Trophoblast cell (in vitro differentiated cells and primary cell): Measurements from ENCODE around the gene ABCG2.

ENCODE experiments used
- DNase-seq, 2 donors: peaks; one replicate each; pipeline ENCODE4 v3.0.0-alpha.2; 2016
- H2AFZ ChIP-seq: 2 replicates; pipeline ENCODE4 v1.6.1; 2013; ENCODE audit warnings: low read length, moderate library complexity, mild to moderate bottlenecking; ENCODE audit not compliant: insufficient read depth, poor library complexity
- H2AK5ac ChIP-seq: 2 replicates; pipeline ENCODE4 v1.6.1; 2013; ENCODE audit warnings: mild to moderate bottlenecking, low read length
- H2BK120ac ChIP-seq: 2 replicates; pipeline ENCODE4 v1.6.1; 2013; ENCODE audit warnings: low read length, mild to moderate bottlenecking, moderate library complexity; ENCODE audit not compliant: insufficient read depth, poor library complexity
- H2BK12ac ChIP-seq: 2 replicates; pipeline ENCODE4 v1.6.1; 2013; ENCODE audit warnings: mild to moderate bottlenecking, low read length, moderate library complexity
- H2BK5ac ChIP-seq: 2 replicates; pipeline ENCODE4 v1.6.1; 2013; ENCODE audit warnings: low read length, low read depth, moderate library complexity, mild to moderate bottlenecking; ENCODE audit not compliant: poor library complexity
- H3K14ac ChIP-seq: 2 replicates; pipeline ENCODE4 v1.6.1; 2013; ENCODE audit warnings: mild to moderate bottlenecking, low read length
- H3K18ac ChIP-seq: 2 replicates; pipeline ENCODE4 v1.6.1; 2013; ENCODE audit warnings: mild to moderate bottlenecking, low read length
- H3K23ac ChIP-seq: 2 replicates; pipeline ENCODE4 v1.6.1; 2013; ENCODE audit warnings: low read length
- H3K27ac ChIP-seq: 2 replicates; pipeline ENCODE4 v1.5.1; 2013; ENCODE audit warnings: low read depth, mild to moderate bottlenecking, inconsistent platforms, low read length, moderate library complexity
- H3K27me3 ChIP-seq: 2 replicates; pipeline ENCODE4 v1.6.1; 2013; ENCODE audit warnings: inconsistent platforms, mild to moderate bottlenecking, low read length, moderate library complexity; ENCODE audit not compliant: insufficient read depth
- H3K36me3 ChIP-seq, 2 experiments: 1 replicate in 1 of 2; 2 replicates in 1 of 2; pipeline ENCODE4 v1.6.1; 2013; ENCODE audit warnings: low read length in 2 of 2, mild to moderate bottlenecking in 2 of 2, moderate library complexity in 1 of 2; ENCODE audit not compliant: insufficient read depth in 2 of 2, control insufficient read depth in 1 of 2
- H3K4ac ChIP-seq: 2 replicates; pipeline ENCODE4 v1.6.1; 2013; ENCODE audit warnings: low read depth, mild to moderate bottlenecking, low read length, moderate library complexity
- H3K4me1 ChIP-seq, 2 experiments: 1 replicate in 1 of 2; 2 replicates in 1 of 2; pipeline ENCODE4 v1.6.1; 2013; ENCODE audit warnings: low read length in 2 of 2, mild to moderate bottlenecking in 2 of 2, moderate library complexity in 1 of 2; ENCODE audit not compliant: insufficient read depth in 2 of 2, control insufficient read depth in 1 of 2
- H3K4me2 ChIP-seq: 2 replicates; pipeline ENCODE4 v1.6.1; 2013; ENCODE audit warnings: inconsistent platforms, mild to moderate bottlenecking, low read length, moderate library complexity
- H3K4me3 ChIP-seq: 2 replicates; pipeline ENCODE4 v1.5.1; 2013; ENCODE audit warnings: mild to moderate bottlenecking, low read depth, low read length, inconsistent platforms
- H3K79me1 ChIP-seq: one replicate; pipeline ENCODE4 v1.6.1; 2013; ENCODE audit warnings: low read length
- H3K79me2 ChIP-seq: 2 replicates; pipeline ENCODE4 v1.6.1; 2013; ENCODE audit warnings: low read length, mild to moderate bottlenecking; ENCODE audit not compliant: control insufficient read depth, insufficient read depth, poor library complexity
- H3K9ac ChIP-seq: 2 replicates; pipeline ENCODE4 v1.6.1; 2013; ENCODE audit warnings: mild to moderate bottlenecking, low read length
- H3K9me3 ChIP-seq: 2 replicates; pipeline ENCODE4 v1.6.1; 2013; ENCODE audit warnings: low read depth, mild to moderate bottlenecking, control low read depth, inconsistent platforms, low read length; ENCODE audit not compliant: insufficient read depth
- H4K12ac ChIP-seq: 2 replicates; pipeline ENCODE4 v1.6.1; 2013; ENCODE audit warnings: low read depth, mild to moderate bottlenecking, low read length, moderate library complexity
- H4K8ac ChIP-seq: 2 replicates; pipeline ENCODE4 v1.6.1; 2013; ENCODE audit warnings: low read depth, mild to moderate bottlenecking, low read length, moderate library complexity
- H4K91ac ChIP-seq: one replicate; pipeline ENCODE4 v1.6.1; 2013; ENCODE audit warnings: low read depth, mild to moderate bottlenecking, low read length, moderate library complexity
- WGBS: extraction: QIAGEN DNeasy Blood & Tissue Kit; methylation state at CpG from one replicate; pipeline ENCODE4 v1.1.7; 2013; ENCODE audit warnings: missing lambda C conversion rate; ENCODE audit not compliant: insufficient read length, insufficient coverage; ENCODE audit errors: extremely low coverage; 5-methylcytosine and 5-hydroxymethylcytosine counted together

ABCG2 gene

GRCh38 chr4:88058295-88058694 lies 100.1 kb downstream of the ABCG2 start:
- H3K9ac ChIP-seq: no peak overlapping the region
- H4K91ac ChIP-seq: no peak overlapping the region
- DNase-seq: no peak
- H3K14ac ChIP-seq: no peak overlapping the region
- no peak overlapping the region for H3K18ac ChIP-seq
- H2AK5ac ChIP-seq: no peak overlapping the region
- no peak overlapping the region for H2AFZ ChIP-seq
- no peak overlapping the region for H3K4me2 ChIP-seq
- H3K27ac ChIP-seq: no peak overlapping the region
- H3K79me2 ChIP-seq: no peaks in the 10 kb centered on the region
- peaks cover 0 to 2% of the 10 kb centered on the region in 2 experiments for H3K4me1 ChIP-seq
- H4K12ac ChIP-seq: no peak overlapping the region
- no peak overlapping the region for H4K8ac ChIP-seq
- no peak overlapping the region for H2BK12ac ChIP-seq
- H3K23ac ChIP-seq: no peak overlapping the region
- WGBS: no CpG with 5 or more reads among the region's 3 CpGs
- H2BK120ac ChIP-seq: no peak overlapping the region
- no peaks in the 10 kb centered on the region for H3K79me1 ChIP-seq
- peaks cover 4 to 6% of the 10 kb centered on the region in 2 experiments for H3K36me3 ChIP-seq
- H3K4ac ChIP-seq: no peak overlapping the region
- no peak overlapping the region for H3K4me3 ChIP-seq
- no peaks in the 10 kb centered on the region for H3K27me3 ChIP-seq
- H3K9me3 ChIP-seq: no peaks in the 10 kb centered on the region
- H2BK5ac ChIP-seq: no peak overlapping the region

- H3K9me3 ChIP-seq: no peaks in the 10 kb centered on the region
- peaks cover 9 to 17% of the 10 kb centered on the region in 2 experiments for H3K36me3 ChIP-seq
- H3K14ac ChIP-seq: no peak overlapping the region
- H3K4me2 ChIP-seq: no peak overlapping the region
- no peaks in the 10 kb centered on the region for H3K27me3 ChIP-seq
- no peak overlapping the region for H3K23ac ChIP-seq
- no peak overlapping the region for H3K18ac ChIP-seq
- peak; percentile 60 to 82 for DNase-seq
- H3K79me2 ChIP-seq: no peaks in the 10 kb centered on the region
- no peak overlapping the region for H2BK5ac ChIP-seq
- H3K79me1 ChIP-seq: no peaks in the 10 kb centered on the region
- H4K8ac ChIP-seq: no peak overlapping the region
- H3K27ac ChIP-seq: no peak overlapping the region
- no CpG with 5 or more reads among the region's 3 CpGs for WGBS
- no peak overlapping the region for H2AK5ac ChIP-seq
- H3K4ac ChIP-seq: no peak overlapping the region
- H3K4me3 ChIP-seq: no peak overlapping the region
- H4K91ac ChIP-seq: no peak overlapping the region
- no peak overlapping the region for H2BK120ac ChIP-seq
- H2AFZ ChIP-seq: no peak overlapping the region
- H4K12ac ChIP-seq: no peak overlapping the region
- no peak overlapping the region for H2BK12ac ChIP-seq
- H3K9ac ChIP-seq: no peak overlapping the region
- H3K4me1 ChIP-seq: peaks cover 0 to 2% of the 10 kb centered on the region in 2 experiments
Observed at GRCh38 chr4:88054901-88055300, 103.5 kb downstream of the ABCG2 start.

GRCh38 chr4:88054229-88054628 lies 104.2 kb downstream of the ABCG2 start:
- H2BK120ac ChIP-seq: no peak overlapping the region
- no peak overlapping the region for H3K4me2 ChIP-seq
- peaks cover 9 to 15% of the 10 kb centered on the region in 2 experiments for H3K36me3 ChIP-seq
- no peak overlapping the region for H3K9ac ChIP-seq
- no peak overlapping the region for H3K4me3 ChIP-seq
- no peak overlapping the region for H4K91ac ChIP-seq
- no peak overlapping the region for H2AFZ ChIP-seq
- no peak overlapping the region for H4K12ac ChIP-seq
- H3K4ac ChIP-seq: no peak overlapping the region
- H2AK5ac ChIP-seq: no peak overlapping the region
- H2BK5ac ChIP-seq: no peak overlapping the region
- no peak overlapping the region for H3K18ac ChIP-seq
- no peak for DNase-seq
- H3K79me1 ChIP-seq: no peaks in the 10 kb centered on the region
- no peak overlapping the region for H4K8ac ChIP-seq
- H3K14ac ChIP-seq: no peak overlapping the region
- no peaks in the 10 kb centered on the region for H3K4me1 ChIP-seq
- no peak overlapping the region for H2BK12ac ChIP-seq
- no peaks in the 10 kb centered on the region for H3K9me3 ChIP-seq
- no CpG with 5 or more reads among the region's 4 CpGs for WGBS
- no peaks in the 10 kb centered on the region for H3K27me3 ChIP-seq
- H3K27ac ChIP-seq: no peak overlapping the region
- no peaks in the 10 kb centered on the region for H3K79me2 ChIP-seq
- no peak overlapping the region for H3K23ac ChIP-seq

- Histone ChIP-seq H2AFZ (no peak overlapping the region), H3K36me3 (peaks cover 11 to 33% of the 10 kb centered on the region in 2 experiments), H3K14ac (no peak overlapping the region), H2AK5ac (no peak overlapping the region), H3K4me3 (no peak overlapping the region), H3K79me2 (no peaks in the 10 kb centered on the region), H3K18ac (no peak overlapping the region), H3K9ac (no peak overlapping the region), H2BK120ac (no peak overlapping the region), H4K8ac (no peak overlapping the region), H3K9me3 (no peaks in the 10 kb centered on the region), H2BK5ac (no peak overlapping the region), H3K27me3 (no peaks in the 10 kb centered on the region), H3K23ac (no peak overlapping the region), H3K4ac (no peak overlapping the region), H3K79me1 (no peaks in the 10 kb centered on the region), H3K4me2 (no peak overlapping the region), H4K91ac (no peak overlapping the region), H3K27ac (no peak overlapping the region), H3K4me1 (no peaks in the 10 kb centered on the region), H2BK12ac (no peak overlapping the region), H4K12ac (no peak overlapping the region)
- DNase-seq: no peak
Observed at GRCh38 chr4:88045021-88045420, 113.4 kb downstream of the ABCG2 start.
